ENCODE measurements around the gene MFNG.

DNA sequence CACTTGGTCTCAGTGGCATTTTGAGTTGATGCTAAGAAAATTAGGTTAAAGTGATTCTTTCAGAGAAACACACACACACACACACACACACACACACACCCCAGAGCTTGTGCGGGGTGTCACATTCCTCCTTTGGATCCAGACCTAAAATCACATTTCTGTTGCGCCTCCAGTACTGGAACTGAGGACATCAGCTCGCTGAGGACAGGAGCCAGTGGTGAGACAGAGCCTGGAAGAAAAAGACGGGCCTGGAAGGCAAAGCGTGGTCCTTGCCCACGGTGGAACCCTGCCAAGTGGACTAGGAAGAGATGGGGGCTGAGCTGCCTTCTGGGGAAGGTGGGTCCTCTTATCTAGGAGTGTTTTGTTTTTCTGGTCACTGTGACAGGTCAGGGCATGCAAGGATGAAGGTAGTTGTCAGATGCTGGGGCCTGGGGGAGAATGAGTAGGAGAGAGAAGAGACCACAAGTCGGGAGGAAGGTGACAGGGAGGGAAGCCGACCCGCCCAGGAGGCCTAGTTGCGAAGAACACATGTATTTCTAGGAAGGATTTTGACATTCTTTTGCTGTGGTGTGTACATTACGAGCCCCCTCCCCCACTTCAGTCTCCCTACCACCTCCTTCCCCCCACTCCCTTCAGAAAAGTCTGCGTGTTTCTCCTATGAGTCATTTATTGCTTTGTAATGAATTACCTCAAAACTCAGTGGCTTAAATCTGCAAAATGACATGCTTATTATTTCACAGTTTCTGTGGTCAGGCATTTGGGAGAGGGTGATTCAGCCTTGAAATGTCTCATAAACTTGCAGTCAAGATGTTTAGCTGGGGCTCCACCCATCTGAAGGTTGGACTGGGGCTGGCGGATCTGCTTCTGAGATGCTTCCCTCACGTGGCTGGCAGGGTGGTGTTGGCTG, 54.1 kb downstream of the MFNG start:
- TF ChIP-seq, protein P1, sequence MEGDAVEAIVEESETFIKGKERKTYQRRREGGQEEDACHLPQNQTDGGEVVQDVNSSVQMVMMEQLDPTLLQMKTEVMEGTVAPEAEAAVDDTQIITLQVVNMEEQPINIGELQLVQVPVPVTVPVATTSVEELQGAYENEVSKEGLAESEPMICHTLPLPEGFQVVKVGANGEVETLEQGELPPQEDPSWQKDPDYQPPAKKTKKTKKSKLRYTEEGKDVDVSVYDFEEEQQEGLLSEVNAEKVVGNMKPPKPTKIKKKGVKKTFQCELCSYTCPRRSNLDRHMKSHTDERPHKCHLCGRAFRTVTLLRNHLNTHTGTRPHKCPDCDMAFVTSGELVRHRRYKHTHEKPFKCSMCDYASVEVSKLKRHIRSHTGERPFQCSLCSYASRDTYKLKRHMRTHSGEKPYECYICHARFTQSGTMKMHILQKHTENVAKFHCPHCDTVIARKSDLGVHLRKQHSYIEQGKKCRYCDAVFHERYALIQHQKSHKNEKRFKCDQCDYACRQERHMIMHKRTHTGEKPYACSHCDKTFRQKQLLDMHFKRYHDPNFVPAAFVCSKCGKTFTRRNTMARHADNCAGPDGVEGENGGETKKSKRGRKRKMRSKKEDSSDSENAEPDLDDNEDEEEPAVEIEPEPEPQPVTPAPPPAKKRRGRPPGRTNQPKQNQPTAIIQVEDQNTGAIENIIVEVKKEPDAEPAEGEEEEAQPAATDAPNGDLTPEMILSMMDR (IDR thresholded peaks at IDR 0.05) = no peak
- no peak for TF ChIP-seq POLR2A (IDR thresholded peaks at IDR 0.05)
